PC-9 (cell line): ENCODE data around the gene DOCK2.

Experiments
- CTCF ChIP-seq: fragments of 200-600 bp; sonication (generic); conservative IDR thresholded peaks from 2 replicates; pipeline ENCODE4 v1.6.1; 2017; ENCODE audit warnings: mixed run types, antibody characterized with exemption, mild to moderate bottlenecking, moderate library complexity
- EZH2 ChIP-seq: fragments of 200-600 bp; sonication (generic); IDR thresholded peaks from 2 replicates; pipeline ENCODE4 v1.8.0; 2017; ENCODE audit warnings: antibody characterized with exemption, low read depth

GRCh38 chr5:169610606-169611005 lies 26.5 kb upstream of the DOCK2 start:
- no peak for TF ChIP-seq CTCF
- TF ChIP-seq EZH2, result no peak
